Measurements from ENCODE around the gene PDZRN3.

Gene PDZRN3

GRCh38 chr3:73511571-73512525 lies 112.9 kb downstream of the PDZRN3 start:
- no peak for DNase-seq

DNA sequence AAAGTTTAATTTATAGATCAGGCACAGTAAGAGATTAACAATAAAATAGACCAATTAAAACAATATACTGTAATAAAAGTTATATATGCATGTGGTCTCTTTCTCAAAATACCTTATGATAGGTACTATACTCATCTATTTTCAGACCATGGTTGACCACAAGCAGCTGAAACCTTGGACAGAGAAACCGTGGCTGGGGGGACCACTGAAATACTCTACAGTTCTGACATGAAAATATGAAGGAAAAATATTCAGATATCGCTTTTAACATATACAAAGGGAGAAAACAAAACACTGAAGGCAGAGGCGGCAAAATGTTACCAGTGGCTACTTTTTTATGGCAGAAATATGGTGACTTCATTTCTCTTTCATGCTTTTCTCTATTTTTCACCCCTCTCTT lies 114.0 kb downstream of the PDZRN3 start:
- DNase-seq = no peak

DNA sequence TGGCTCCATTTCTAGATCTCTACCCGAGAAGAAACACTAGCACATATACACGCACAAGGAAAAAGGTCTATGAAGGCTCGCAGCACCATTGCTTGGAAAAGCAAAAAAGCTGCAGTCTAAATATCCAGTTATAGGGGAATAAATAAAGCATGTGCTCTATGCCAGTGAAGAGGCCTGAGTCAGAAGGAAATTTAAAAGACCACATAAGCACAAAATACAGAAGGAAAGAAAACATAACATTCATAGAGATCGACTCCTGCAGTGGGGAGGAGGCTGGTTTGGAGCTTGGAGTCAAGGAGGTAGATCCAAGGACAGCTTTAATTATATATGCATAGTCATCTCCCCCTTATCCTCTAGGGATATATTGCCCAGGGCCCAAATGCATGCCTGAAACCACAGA lies 114.4 kb downstream of the PDZRN3 start:
- DNase-seq = no peak

DNA sequence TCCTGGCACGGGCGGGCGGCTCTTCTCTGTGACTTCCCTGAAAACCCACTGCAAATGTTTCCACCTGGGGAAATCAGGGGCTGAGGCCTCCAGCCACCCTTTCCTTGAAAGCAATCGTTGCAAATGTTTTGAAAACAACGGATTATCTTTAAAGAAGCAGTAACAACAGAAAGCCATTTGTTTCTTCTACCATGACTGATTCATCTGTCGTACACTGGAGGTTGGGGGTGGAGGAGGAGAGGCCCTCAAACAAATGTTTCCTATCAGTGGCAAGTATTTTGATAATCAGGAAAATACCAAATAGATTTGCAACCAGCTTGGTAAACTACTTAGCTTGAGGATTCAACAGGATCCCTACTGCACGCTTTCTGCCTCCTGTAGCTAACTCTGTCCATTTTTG lies 114.9 kb downstream of the PDZRN3 start:
- no peak for DNase-seq

DNA sequence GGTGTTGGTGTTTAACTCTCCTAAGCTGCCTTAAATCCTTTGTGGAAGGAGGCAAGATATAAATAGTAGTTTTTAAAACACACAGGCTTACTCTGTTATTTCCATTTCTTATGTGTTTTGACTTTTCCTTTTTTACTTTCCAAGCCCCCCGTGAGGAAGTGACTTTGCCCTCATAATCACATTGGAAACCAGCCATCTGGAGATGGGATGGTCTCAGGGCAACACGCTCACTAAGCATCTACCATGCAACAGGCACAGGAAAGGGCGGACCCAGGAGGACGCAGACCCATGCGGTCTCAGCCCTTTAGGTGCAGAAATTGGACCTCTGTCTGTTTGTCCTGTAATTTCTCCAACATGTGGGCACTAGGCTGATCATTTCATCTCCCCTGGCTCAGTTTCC lies 115.7 kb downstream of the PDZRN3 start:
- DNase-seq = no peak

DNA sequence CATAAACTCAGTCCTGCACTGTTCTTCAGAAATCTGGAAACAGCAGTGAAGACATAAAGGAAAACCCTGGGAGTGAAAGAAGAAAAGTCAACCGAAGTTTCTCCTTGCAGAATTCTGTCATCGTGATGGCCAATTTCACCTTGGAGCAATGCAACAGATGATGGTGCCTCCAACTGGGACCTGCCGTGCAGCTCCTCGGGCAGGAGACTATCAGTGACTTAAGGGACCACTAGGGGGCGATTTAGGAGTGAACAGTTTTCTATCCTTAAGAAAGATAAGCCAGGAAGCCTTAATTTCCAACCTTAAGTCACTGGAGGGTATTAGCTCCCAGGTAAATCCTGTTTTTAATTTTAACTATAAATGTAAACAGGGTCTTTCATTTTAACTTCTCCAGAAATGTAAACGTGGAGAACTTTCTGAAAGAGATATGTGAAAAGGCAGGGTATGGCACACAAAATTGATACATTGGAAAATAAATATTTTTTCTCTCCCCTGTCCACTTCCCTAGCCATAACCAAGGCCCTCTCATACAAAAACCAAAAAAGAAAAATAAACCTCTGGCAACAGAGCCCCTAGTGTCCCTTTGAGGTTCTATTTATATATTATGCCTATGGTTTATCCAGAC lies 116.3 kb downstream of the PDZRN3 start:
- peak; percentile 33 for DNase-seq

DNA sequence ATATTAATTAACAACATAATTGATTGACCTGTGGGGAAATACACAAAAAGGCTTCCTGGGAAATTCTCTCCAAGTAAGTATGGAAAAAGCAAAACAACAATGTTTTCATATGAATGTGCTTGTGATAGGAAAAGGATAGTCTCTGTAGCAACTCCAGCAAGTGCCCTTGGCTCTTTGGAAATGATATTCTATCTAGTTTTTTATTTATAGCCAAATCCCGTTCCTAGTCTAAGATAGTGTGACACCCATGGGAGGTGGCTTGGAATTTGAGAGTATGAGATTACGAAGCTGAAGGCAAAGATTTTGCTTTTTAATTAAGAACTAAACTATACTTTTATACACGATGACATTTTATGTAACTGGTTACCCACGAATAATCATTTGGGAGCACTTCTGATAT lies 119.9 kb downstream of the PDZRN3 start:
- no peak for DNase-seq

DNA sequence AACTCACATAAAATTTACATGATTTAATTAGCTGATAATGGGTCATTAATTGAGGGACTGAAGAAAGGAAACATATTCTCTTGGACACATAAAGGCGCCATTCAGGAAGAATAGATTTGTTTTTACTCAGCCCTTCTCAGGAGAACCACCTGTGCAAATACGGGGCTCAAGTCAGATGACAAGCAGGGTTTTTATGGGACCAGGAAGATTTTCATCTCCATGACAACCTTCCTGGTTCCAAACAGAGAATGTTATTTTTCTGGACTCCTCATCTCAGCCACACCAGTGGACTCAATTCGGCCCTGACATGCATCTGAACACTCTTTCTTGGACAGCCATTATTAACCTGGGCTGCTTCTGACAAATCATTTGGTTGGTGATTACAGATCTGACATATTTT lies 120.5 kb downstream of the PDZRN3 start:
- no peak for DNase-seq

DNA sequence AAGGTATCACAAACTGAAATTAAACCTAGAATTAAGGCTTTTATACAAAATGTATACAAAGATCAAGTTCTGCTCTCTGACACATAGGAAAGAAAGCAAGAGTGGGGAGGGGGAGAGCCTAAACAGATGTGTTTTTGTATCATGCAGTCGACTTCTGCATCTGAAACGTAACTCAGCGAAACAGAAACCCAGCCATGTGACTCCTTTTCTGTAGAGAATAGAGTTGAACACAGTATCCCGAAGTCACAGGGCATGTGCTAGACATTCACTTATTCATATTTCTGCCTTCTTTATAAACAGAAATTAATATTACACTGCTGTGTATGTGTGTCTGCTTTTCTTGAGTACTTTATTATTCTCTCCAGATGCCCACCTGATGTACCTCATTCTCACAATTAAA lies 121.0 kb downstream of the PDZRN3 start:
- no peak for DNase-seq

DNA sequence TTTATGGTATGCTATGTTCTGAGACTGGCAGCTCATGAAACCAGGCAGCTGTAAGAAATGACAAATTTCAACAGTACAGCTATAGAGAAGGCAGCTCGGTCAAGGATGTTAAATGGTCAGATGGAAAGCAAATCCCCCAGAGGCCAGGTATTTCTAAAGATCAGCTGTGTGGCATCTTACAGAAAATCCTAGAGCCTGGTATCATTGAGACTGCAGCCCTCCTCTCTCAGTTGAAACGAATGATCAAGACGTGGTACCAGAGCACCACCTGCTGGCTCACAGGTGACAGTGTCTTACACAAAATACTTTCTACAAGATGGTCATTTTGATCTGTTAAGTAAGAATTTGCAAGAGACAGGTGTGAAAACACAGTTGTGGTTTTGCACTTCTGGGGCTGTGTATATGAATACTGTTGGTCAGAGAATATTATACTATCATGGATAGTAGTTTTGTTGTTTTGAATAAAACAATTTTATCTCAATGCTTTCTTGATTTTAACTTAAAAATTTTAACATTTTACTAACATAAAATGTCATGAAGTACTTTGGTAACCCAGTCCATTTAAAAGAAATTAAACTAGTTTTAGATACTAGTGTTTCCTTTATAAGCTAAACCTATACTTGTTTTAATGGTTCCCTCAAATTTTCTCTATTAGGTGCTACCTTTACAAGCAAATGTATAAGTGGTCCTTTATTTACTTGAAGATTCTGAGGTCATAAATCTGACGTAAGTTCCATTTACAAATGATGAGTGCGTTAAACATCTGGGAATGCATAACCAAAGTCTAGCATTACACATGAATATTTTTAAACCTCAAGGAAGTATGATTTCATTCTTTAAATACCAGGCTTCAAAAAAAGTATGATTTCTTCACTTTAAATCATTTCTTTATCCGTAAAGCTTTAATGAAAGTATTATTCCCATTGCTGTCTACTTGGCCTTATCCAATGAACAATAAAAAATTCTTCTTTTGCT lies 121.8 kb downstream of the PDZRN3 start:
- peak; percentile 54 for DNase-seq

GRCh38 chr3:73500321-73500720 lies 124.4 kb downstream of the PDZRN3 start:
- DNase-seq = no peak

- DNase-seq = no peak
Measured at GRCh38 chr3:73499787-73500186, 125.0 kb downstream of the PDZRN3 start.

- DNase-seq = no peak
Measured at GRCh38 chr3:73498764-73499622, 125.7 kb downstream of the PDZRN3 start.

DNA sequence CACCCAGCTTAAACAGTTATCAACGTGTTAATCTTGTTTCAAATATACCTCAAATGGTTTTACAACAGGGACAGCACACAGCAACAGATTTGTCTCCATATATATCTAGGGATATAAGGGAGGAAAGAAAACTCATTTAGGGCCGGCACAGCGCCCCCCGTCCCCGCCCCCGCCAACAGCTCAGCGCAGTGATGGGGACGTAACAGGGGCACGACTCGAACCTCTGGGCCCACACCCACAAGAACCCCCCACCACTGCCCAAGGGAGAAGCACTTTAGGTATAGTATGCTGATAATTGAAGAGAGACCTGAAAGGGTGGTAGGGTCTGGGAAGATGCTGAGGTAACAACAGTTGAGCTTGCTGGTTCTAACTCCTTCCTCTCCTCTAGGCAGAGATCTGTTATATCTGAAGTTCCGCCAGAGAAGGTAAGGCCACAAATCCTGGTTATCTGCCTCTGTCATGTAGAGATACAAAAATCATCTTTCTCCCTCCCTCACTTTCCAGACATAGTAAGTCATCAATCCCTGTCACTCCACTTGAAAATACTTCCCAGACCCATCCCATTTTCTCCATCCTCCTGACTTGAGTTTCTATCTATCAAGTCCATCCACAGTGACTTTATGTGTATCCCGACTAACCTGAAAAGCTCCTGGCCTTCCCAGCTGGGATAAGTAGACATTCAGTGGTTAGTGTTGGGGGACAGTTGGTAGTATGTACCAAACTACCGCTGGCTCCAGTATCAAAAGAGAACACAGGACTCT lies 126.9 kb downstream of the PDZRN3 start:
- DNase-seq = no peak

- no peak for DNase-seq
Measured at GRCh38 chr3:73493543-73494308, 131.0 kb downstream of the PDZRN3 start.

- no peak for DNase-seq
Measured at GRCh38 chr3:73492186-73492585, 132.6 kb downstream of the PDZRN3 start.

DNA sequence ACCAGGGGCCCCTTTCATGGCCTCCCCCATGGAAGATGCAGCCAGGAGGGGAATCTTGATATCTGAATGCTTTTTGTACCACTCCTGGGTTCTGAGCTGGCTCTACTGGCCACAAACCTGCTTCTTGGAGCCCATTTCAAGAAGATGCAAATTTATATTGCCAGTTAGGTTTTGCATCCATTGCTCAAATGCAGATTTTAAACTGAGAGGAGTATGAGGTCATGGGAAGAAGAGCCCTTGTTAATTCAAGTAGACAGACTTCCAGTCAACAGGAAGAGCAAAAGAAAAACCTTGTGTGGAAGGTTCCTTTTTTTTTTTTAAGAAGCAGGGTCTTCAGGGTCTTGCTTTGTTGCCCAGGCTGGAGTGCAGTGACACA lies 133.5 kb downstream of the PDZRN3 start:
- DNase-seq = no peak

GRCh38 chr3:73490453-73491286 lies 134.1 kb downstream of the PDZRN3 start:
- no peak for DNase-seq

DNA sequence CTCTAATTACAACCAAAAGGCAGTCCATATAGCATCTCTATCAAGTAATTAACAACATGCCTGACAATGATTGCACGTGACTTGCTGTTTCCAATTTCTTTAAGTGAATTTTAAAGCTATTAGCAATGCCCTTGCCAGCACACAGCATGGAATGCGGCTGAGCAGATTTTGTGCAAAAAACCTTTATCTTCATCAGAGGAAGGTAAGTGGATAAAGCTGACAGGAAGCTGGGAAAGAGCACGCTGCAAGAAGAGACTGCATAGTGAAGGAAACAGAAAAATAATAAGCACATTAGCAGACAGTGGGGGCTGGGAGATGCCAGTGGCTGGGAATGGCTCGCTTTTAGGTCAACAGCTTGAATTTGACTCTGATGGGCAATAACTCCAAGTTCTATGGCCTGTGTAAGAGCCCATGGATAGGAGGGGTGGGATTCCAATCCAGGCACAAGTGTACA lies 138.8 kb downstream of the PDZRN3 start:
- DNase-seq = no peak
